Renal pelvis (tissue), 4 donors: Measurements from ENCODE around the gene GIPR. TPM values are rescaled to one million over a fixed set of nuclear protein-coding genes. Genes with fewer than 3 reads are reported as not detected.
"Not testable (repeated sequence)": the region's sequence is repeated elsewhere in the genome, so short reads cannot be mapped to it uniquely, and the experiment has no call there.

ENCODE experiments used
- DNase-seq: peaks from one replicate; pipeline ENCODE4 v3.0.0-alpha.2; 2013
- polyA plus RNA-seq, 3 donors: library from polyadenylated mRNA; unstranded; fragments of 120-200 nt; gene quantifications; one replicate each; pipeline ENCODE4 v1.2.1, GENCODE V29; 2013; ENCODE audit not compliant: insufficient read length in 3 of 3

GIPR gene
- polyA plus RNA-seq, 3 donors: 0.48 to 0.81 (median 0.52) TPM

GRCh38 chr19:45687599-45687998, 19.6 kb downstream of the GIPR start:
- DNase-seq: no peak

- peak; percentile 95 for DNase-seq
Observed at GRCh38 chr19:45691516-45692186, 23.6 kb downstream of the GIPR start, which contains the start of gene SNRPD2. Gene SNRPD2 (minus strand): TSS chr19:45691953. CDS start chr19:45691888, 65 bp downstream.

GRCh38 chr19:45692187-45693105, 24.4 kb downstream of the GIPR start, which contains the start of gene QPCTL:
Gene QPCTL (plus strand): TSS chr19:45692666. CDS start chr19:45692704, 38 bp downstream.
- DNase-seq: peak; percentile 99

- DNase-seq: no peak
Observed at GRCh38 chr19:45693106-45693788, 25.2 kb downstream of the GIPR start.

- DNase-seq: no peak
Observed at GRCh38 chr19:45701676-45702075, 33.7 kb downstream of the GIPR start.

GRCh38 chr19:45705115-45705514, 37.1 kb downstream of the GIPR start:
- no peak for DNase-seq

- DNase-seq: no peak
Observed at GRCh38 chr19:45705710-45706415, 37.8 kb downstream of the GIPR start.

- DNase-seq: no peak
Observed at GRCh38 chr19:45710356-45711130, 42.5 kb downstream of the GIPR start.

- no peak for DNase-seq
Observed at GRCh38 chr19:45711851-45712698, 44.1 kb downstream of the GIPR start.

GRCh38 chr19:45712699-45713067, 44.7 kb downstream of the GIPR start:
- DNase-seq: no peak

GRCh38 chr19:45713141-45713540, 45.1 kb downstream of the GIPR start:
- no peak for DNase-seq

- DNase-seq: no peak
Observed at GRCh38 chr19:45715139-45715538, 47.1 kb downstream of the GIPR start.

GRCh38 chr19:45716359-45717130, 48.5 kb downstream of the GIPR start:
- peak; percentile 31 for DNase-seq

- peak; percentile 99 for DNase-seq
Observed at GRCh38 chr19:45717131-45717982, 49.3 kb downstream of the GIPR start.

GRCh38 chr19:45717983-45718650, 50.1 kb downstream of the GIPR start:
- DNase-seq: no peak

- not testable (repeated sequence) for DNase-seq
Observed at GRCh38 chr19:45720065-45720464, 52.0 kb downstream of the GIPR start.

- not testable (repeated sequence) for DNase-seq
Observed at GRCh38 chr19:45728683-45729082, 60.7 kb downstream of the GIPR start.
